H1 (cell line): Measurements from ENCODE around the gene PDCD7. TPM values are rescaled to one million over a fixed set of nuclear protein-coding genes. Genes with fewer than 3 reads are reported as not detected.

Source experiments
- BCL11A ChIP-seq, 2 experiments: IDR thresholded peaks; one replicate each; pipeline ENCODE4 v1.6.1; 2011; ENCODE audit warnings: low read depth in 2 of 2, low read length in 2 of 2, mild to moderate bottlenecking in 2 of 2
- CTBP2 ChIP-seq: IDR thresholded peaks from 2 replicates; pipeline ENCODE4 v1.7.0; 2011; ENCODE audit warnings: borderline replicate concordance, mild to moderate bottlenecking, moderate library complexity, mixed read lengths, low read length; ENCODE audit not compliant: insufficient read depth, insufficient read length
- JUND ChIP-seq: IDR thresholded peaks from 2 replicates; pipeline ENCODE4 v1.6.1; 2011; ENCODE audit warnings: mild to moderate bottlenecking, improper control_type of control experiment, low read length
- KDM4A ChIP-seq: IDR thresholded peaks from one replicate; pipeline ENCODE4 v1.7.1; 2012; ENCODE audit warnings: low read depth, mild to moderate bottlenecking, moderate library complexity, low read length, inconsistent platforms; ENCODE audit not compliant: severe bottlenecking
- MAFK ChIP-seq: IDR thresholded peaks from 2 replicates; pipeline ENCODE4 v1.6.1; 2012; ENCODE audit warnings: low read depth, mild to moderate bottlenecking, improper control_type of control experiment, low read length
- PHF8 ChIP-seq: fragments of 200-600 bp; sonication (generic); conservative IDR thresholded peaks from 2 replicates; pipeline ENCODE4 v1.7.1; 2012; ENCODE audit warnings: low read depth, mild to moderate bottlenecking, inconsistent platforms, low read length, moderate library complexity
- SAP30 ChIP-seq: fragments of 300-600 bp; sonication (generic); IDR thresholded peaks from 2 replicates; pipeline ENCODE4 v1.7.1; 2012; ENCODE audit warnings: low read length, moderate library complexity, mild to moderate bottlenecking, inconsistent platforms; ENCODE audit not compliant: insufficient read depth, insufficient replicate concordance
- SP4 ChIP-seq: IDR thresholded peaks from 2 replicates; pipeline ENCODE4 v1.6.1; 2012; ENCODE audit warnings: low read length, inconsistent platforms
- TAF1 ChIP-seq: IDR thresholded peaks from 2 replicates; pipeline ENCODE4 v1.6.1; 2011; ENCODE audit warnings: mild to moderate bottlenecking, low read depth, low read length
- ZNF274 ChIP-seq: IDR thresholded peaks from 2 replicates; pipeline ENCODE4 v1.7.0; 2012; ENCODE audit warnings: low read length, borderline replicate concordance; ENCODE audit errors: extremely low read depth
- polyA plus RNA-seq, 7 experiments: library from polyadenylated mRNA; depleted of rRNA in 3 of 7; stranded (reverse) in 5 of 7; unstranded in 2 of 7; fragments of >200 nt in 5 of 7; fragments of 200-250 nt in 2 of 7; gene quantifications; 1 replicate in 5 of 7; 2 replicates in 1 of 7; 4 replicates in 1 of 7; pipeline versions ENCODE4 v1.2.1 to v1.2.3, GENCODE V29; 2011 to 2013; ENCODE audit warnings: missing spikeins in 2 of 7, mixed read lengths in 2 of 7
- total RNA-seq: library from RNA; stranded (reverse); fragmentation: NEBNext Ultra II Directional; extraction: Animal tissue kit (Norgen Biotek cat#: 25700); gene quantifications from 2 replicates; pipeline ENCODE4 v1.2.1, GENCODE V29; 2021

The PDCD7 gene
- total and polyA plus RNA-seq, 2 of the 8 experiments (the other 6 are each of a cell fraction or from before 2014, with no cell fraction given) = 11.5 to 25.6 TPM

DNA sequence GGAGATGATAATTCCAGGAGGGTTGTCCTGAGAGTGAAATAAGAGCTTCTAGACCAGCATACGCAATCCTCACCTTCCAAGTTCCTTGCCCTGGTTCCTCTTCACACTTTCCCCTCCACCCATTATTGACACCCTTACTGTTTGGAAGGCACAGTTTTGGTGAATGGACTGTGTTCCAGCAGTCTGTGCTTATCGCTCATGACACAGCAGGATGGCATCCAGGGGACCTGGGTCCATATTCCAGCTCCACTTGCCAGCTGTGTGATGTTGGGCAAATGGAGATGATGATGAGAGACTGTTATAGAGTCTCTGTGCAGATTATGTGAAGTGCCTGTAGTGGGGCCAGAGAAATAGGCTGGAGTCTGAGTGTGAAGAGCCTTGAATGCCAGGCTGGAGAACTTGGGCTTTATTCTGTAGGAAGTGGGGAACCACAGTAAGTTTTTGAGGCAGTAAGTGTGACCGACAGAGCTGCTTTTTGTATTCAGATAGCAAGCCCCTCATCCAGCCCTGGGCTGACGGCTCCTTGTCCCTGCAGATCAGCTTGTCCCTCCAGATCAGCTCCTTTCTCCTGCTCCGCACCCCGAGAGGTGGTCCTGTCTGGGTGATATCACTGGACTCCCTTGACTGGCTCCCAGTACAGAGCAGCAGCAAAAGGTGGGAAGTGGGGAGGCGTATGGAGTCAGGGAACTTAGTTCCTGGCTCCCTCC lies 49.0 kb downstream of the PDCD7 start (continued):
- no peak for TF ChIP-seq BCL11A (IDR thresholded peaks at IDR 0.05; ENCODE audit: low read depth in 2 of 2, low read length in 2 of 2)
- TF ChIP-seq KDM4A = no peak
- TF ChIP-seq SAP30 = no peak
- TF ChIP-seq MAFK = no peak
- TF ChIP-seq TAF1 = no peak
- TF ChIP-seq ZNF274 = no peak
- no peak for TF ChIP-seq JUND
- TF ChIP-seq PHF8 = no peak
- no peak for TF ChIP-seq SP4
- TF ChIP-seq CTBP2 = no peak
